Heart right ventricle (tissue), 16 donors: Measurements from ENCODE around the gene KRTAP4-16. TPM values are rescaled to one million over a fixed set of nuclear protein-coding genes. Genes with fewer than 3 reads are reported as not detected.
"Not testable (repeated sequence)": the region's sequence is repeated elsewhere in the genome, so short reads cannot be mapped to it uniquely, and the experiment has no call there.

Experiments used
- ATAC-seq, 8 donors: fragments of 200-7000 bp; cut with Tn5 transposase; one replicate each; pipeline ENCODE4 v1.9.1; 2020; ENCODE audit warnings: mild to moderate bottlenecking in 8 of 8, moderate library complexity in 8 of 8, moderate number of reproducible peaks in 1 of 8
- DNase-seq, 2 donors: peaks; one replicate each; pipeline ENCODE4 v3.0.0-alpha.2; 2020
- H3K27ac ChIP-seq, 10 donors: fragments of 200-600 bp; sonication (generic) in 2 of 10; one replicate each; pipeline versions ENCODE4 v1.5.0 to v1.8.0; 2020 to 2022; ENCODE audit warnings: mild to moderate bottlenecking in 3 of 10
- H3K27me3 ChIP-seq, 7 donors: fragments of 200-600 bp; one replicate each; pipeline ENCODE4 v1.8.0; 2021 to 2022; ENCODE audit warnings: mild to moderate bottlenecking in 2 of 7
- H3K36me3 ChIP-seq, 9 donors: fragments of 200-600 bp; sonication (generic) in 1 of 9; one replicate each; pipeline versions ENCODE4 v1.5.0 to v1.8.0; 2020 to 2022; ENCODE audit warnings: mild to moderate bottlenecking in 2 of 9
- H3K4me1 ChIP-seq, 9 donors: fragments of 200-600 bp; sonication (generic) in 1 of 9; one replicate each; pipeline versions ENCODE4 v1.5.0 to v1.8.0; 2020 to 2022; ENCODE audit warnings: mild to moderate bottlenecking in 4 of 9
- H3K4me3 ChIP-seq, 10 donors: fragments of 200-600 bp; sonication (generic) in 2 of 10; one replicate each; pipeline versions ENCODE4 v1.5.0 to v1.8.0; 2020 to 2022; ENCODE audit warnings: mild to moderate bottlenecking in 7 of 10, moderate library complexity in 2 of 10
- H3K9me3 ChIP-seq, 11 donors: fragments of 200-600 bp in 10 of 11; sonication (generic) in 2 of 11; one replicate each; pipeline versions ENCODE4 v1.5.0 to v1.8.0; 2013 to 2022; ENCODE audit warnings: mild to moderate bottlenecking in 2 of 11, control low read depth in 1 of 11, moderate library complexity in 1 of 11
- WGBS, 2 donors: extraction: QIAGEN DNeasy Blood & Tissue Kit; methylation state at CpG; one replicate each; pipeline ENCODE4 v1.1.7; 2013; ENCODE audit warnings: inconsistent platforms in 1 of 2; 5-methylcytosine and 5-hydroxymethylcytosine counted together
- intact Hi-C, 10 donors: fragments of 100-400 bp; cut with DNase I; formaldehyde crosslinking; loops; one replicate each; pipeline versions ENCODE4 v1.11.1 to v1.14.2; 2022
- polyA plus RNA-seq, 2 donors: library from polyadenylated mRNA; stranded (reverse); fragments of 200-250 nt; gene quantifications; one replicate each; pipeline ENCODE4 v1.2.3, GENCODE V29; 2013
- total RNA-seq, 10 donors: library from RNA; stranded (reverse); fragmentation: NEBNext Ultra II Directional in 3 of 10; extraction: Animal tissue kit (Norgen Biotek cat#: 25700) in 3 of 10; gene quantifications; one replicate each; pipeline versions ENCODE4 v1.2.1 to v1.2.4, GENCODE V29; 2021 to 2023
- TF ChIP-seq, protein P1 (sequence below), 9 donors: fragments of 200-600 bp; sonication (generic) in 2 of 9; IDR thresholded peaks; one replicate each; pipeline versions ENCODE4 v1.5.0 to v1.8.0; 2021 to 2022; ENCODE audit warnings: antibody characterized with exemption in 9 of 9, mild to moderate bottlenecking in 5 of 9, moderate library complexity in 1 of 9
- donor health status: Arrhythmogenic right ventricular cardiomyopathy.
- donor health status: ischemic (EF 13 %, LVEDD 7.1; RV severe dilation, severe dysfunction).
- donor health status: healthy with polysubstance abuse.
- donor health status: DM: no; HTN: yes; CAD: no.
- donor health status: DM: no; HTN: no; CAD: no.
- donor health status: ischemic (EF 25% LVEDD 6.9; RV normal size, moderate dysfunction).
- donor health status: ischemic (EF 25% LVEDD 5.7; RV mildly dilated, moderate dysfunction).
- donor health status: healthy.
- donor health status: DM: yes; HTN: yes; CAD: no.
- donor health status: Ischemic cardiomyopathy.
- donor health status: ischemic (EF 35%, LVEDD 5.7; RV mildly dilated, moderate dysfunction).
- donor health status: nonischemic (EF 11% LVEDD 7.7; RV severe dilation, severe dysfunction).
- donor health status: DM: yes; HTN: yes; CAD: no.
- donor health status: PGD.
- donor health status: ischemic (EF 29% LVEDD 5.4; RV normal size, mild dysfunction).
- donor health status: nonischemic (EF 23%, LVEDD 6.1; RV moderate dilation, normal function).

KRTAP4-16 gene
- total and polyA plus RNA-seq, 12 donors = not detected

GRCh38 chr17:41140360-41141131 is 38.5 kb upstream of the KRTAP4-16 start, which contains the start of gene KRTAP4-6:
Gene KRTAP4-6 (minus strand): TSS chr17:41140544. CDS start chr17:41140487, 57 bp downstream.
- H3K4me3 ChIP-seq = no peak within 1 kb of the TSS
- 77 to 81% methylated on average over 5 to 6 of the region's 6 CpGs for WGBS, 2 donors
- TF ChIP-seq, protein P1, sequence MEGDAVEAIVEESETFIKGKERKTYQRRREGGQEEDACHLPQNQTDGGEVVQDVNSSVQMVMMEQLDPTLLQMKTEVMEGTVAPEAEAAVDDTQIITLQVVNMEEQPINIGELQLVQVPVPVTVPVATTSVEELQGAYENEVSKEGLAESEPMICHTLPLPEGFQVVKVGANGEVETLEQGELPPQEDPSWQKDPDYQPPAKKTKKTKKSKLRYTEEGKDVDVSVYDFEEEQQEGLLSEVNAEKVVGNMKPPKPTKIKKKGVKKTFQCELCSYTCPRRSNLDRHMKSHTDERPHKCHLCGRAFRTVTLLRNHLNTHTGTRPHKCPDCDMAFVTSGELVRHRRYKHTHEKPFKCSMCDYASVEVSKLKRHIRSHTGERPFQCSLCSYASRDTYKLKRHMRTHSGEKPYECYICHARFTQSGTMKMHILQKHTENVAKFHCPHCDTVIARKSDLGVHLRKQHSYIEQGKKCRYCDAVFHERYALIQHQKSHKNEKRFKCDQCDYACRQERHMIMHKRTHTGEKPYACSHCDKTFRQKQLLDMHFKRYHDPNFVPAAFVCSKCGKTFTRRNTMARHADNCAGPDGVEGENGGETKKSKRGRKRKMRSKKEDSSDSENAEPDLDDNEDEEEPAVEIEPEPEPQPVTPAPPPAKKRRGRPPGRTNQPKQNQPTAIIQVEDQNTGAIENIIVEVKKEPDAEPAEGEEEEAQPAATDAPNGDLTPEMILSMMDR (IDR thresholded peaks at IDR 0.05) = no peak
- no peak for DNase-seq
- H3K9me3 ChIP-seq = peaks cover 0 to 36% (median 9%) of the 10 kb centered on the region in 11 donors
- no peaks in the 10 kb centered on the region for H3K36me3 ChIP-seq
- no peak within 1 kb of the TSS for H3K27ac ChIP-seq
- intact Hi-C loops = no loop called here
- no peak for ATAC-seq
- no peaks in the 10 kb centered on the region for H3K4me1 ChIP-seq
- H3K27me3 ChIP-seq = peaks cover 0 to 10% (median 0%) of the 10 kb centered on the region in 7 donors

- DNase-seq, H3K27ac ChIP-seq, H3K4me1 ChIP-seq, ATAC-seq, intact Hi-C loops, H3K4me3 ChIP-seq, H3K36me3 ChIP-seq: not testable (repeated sequence)
- H3K9me3 ChIP-seq = peaks cover 0 to 36% (median 9%) of the 10 kb centered on the region in 11 donors
- H3K27me3 ChIP-seq = peaks cover 0 to 12% (median 0%) of the 10 kb centered on the region in 7 donors
- WGBS, 2 donors = 81 to 87% methylated on average over 12 of the region's 12 CpGs
Measured at GRCh38 chr17:41139865-41140264, 37.9 kb upstream of the KRTAP4-16 start.

GRCh38 chr17:41133880-41134735 is 32.1 kb upstream of the KRTAP4-16 start:
- DNase-seq = no peak
- Histone ChIP-seq H3K4me3 (no peak overlapping the region), H3K4me1 (no peaks in the 10 kb centered on the region)

GRCh38 chr17:41131979-41132378 is 30.0 kb upstream of the KRTAP4-16 start:
- intact Hi-C loops = no loop called here
- Histone ChIP-seq H3K4me3 (no peak overlapping the region), H3K9me3 (peaks cover 0 to 8% (median 3%) of the 10 kb centered on the region in 11 donors), H3K27me3 (peaks cover 0 to 14% (median 3%) of the 10 kb centered on the region in 7 donors), H3K36me3 (no peaks in the 10 kb centered on the region), H3K27ac (no peak overlapping the region), H3K4me1 (no peaks in the 10 kb centered on the region)
- ATAC-seq = no peak
- WGBS, 2 donors = 85% methylated on average over 3 of the region's 3 CpGs
- DNase-seq = no peak
- TF ChIP-seq, protein P1 (IDR thresholded peaks at IDR 0.05) = no peak

More at GRCh38 chr17:41133880-41134735, 32.1 kb upstream of the KRTAP4-16 start:
- Histone ChIP-seq H3K27ac (no peak overlapping the region), H3K36me3 (no peaks in the 10 kb centered on the region), H3K27me3 (peaks cover 0 to 11% (median 3%) of the 10 kb centered on the region in 7 donors), H3K9me3 (peaks cover 0 to 14% (median 4%) of the 10 kb centered on the region in 11 donors)
- intact Hi-C loops = no loop called here
- 70 to 72% methylated on average over 2 of the region's 2 CpGs for WGBS, 2 donors
- TF ChIP-seq, protein P1 (IDR thresholded peaks at IDR 0.05) = no peak
- no peak for ATAC-seq
